MCF 10A (cell line): ENCODE measurements around the gene MBTD1. TPM values are rescaled to one million over a fixed set of nuclear protein-coding genes. Genes with fewer than 3 reads are reported as not detected.

Source experiments
- BruUV-seq: library from RNA; stranded (reverse); fragments of 400-500 nt; replicated peaks from 2 replicates; lab custom pipeline; 2021; lab: Mats Ljungman, UMichigan
- CTCF ChIA-PET: fragments of 300-600 bp; sonication (Branson Sonifier 250); formaldehyde crosslinking; extraction: SDS; loops from one replicate; lab custom pipeline; 2021; ENCODE audit warnings: antibody characterized with exemption, inconsistent platforms; lab: Yijun Ruan, JAX
- POLR2A ChIA-PET: fragments of 300-600, 350-650 bp; sonication (Branson Sonifier 250); formaldehyde crosslinking; extraction: SDS; loops from one replicate; lab custom pipeline; 2020; ENCODE audit warnings: antibody characterized with exemption, inconsistent platforms; lab: Yijun Ruan, JAX
- DNase-seq: peaks from one replicate; pipeline ENCODE4 v3.0.0-alpha.2; 2018; ENCODE audit not compliant: unreplicated experiment
- H3K27ac Mint-ChIP-seq: one replicate; pipeline ENCODE4 v1.8.0; 2022; ENCODE audit warnings: mild to moderate bottlenecking, low read depth, mixed read lengths; ENCODE audit not compliant: unreplicated experiment
- H3K27me3 Mint-ChIP-seq: one replicate; pipeline ENCODE4 v1.8.0; 2022; ENCODE audit warnings: mixed read lengths; ENCODE audit not compliant: insufficient read depth, unreplicated experiment
- H3K36me3 Mint-ChIP-seq: one replicate; pipeline ENCODE4 v1.8.0; 2022; ENCODE audit warnings: mild to moderate bottlenecking, moderate library complexity, mixed read lengths; ENCODE audit not compliant: insufficient read depth, unreplicated experiment
- H3K4me1 Mint-ChIP-seq: one replicate; pipeline ENCODE4 v1.8.0; 2022; ENCODE audit warnings: mixed read lengths; ENCODE audit not compliant: insufficient read depth, unreplicated experiment
- H3K4me3 Mint-ChIP-seq: one replicate; pipeline ENCODE4 v1.8.0; 2022; ENCODE audit warnings: mild to moderate bottlenecking, moderate library complexity, mixed read lengths; ENCODE audit not compliant: unreplicated experiment
- H3K9me3 Mint-ChIP-seq: one replicate; pipeline ENCODE4 v1.8.0; 2022; ENCODE audit warnings: mixed read lengths; ENCODE audit not compliant: unreplicated experiment
- intact Hi-C: fragments of 100-400 bp; cut with micrococcal nuclease; formaldehyde crosslinking; loops from 2 replicates; pipeline ENCODE4 v1.14.1; 2022
- total RNA-seq: library from RNA; stranded (reverse); gene quantifications from 2 replicates; pipeline ENCODE4 v1.2.3, GENCODE V29; 2022
- TF ChIP-seq, protein P1 (sequence below): fragments of 200-600 bp; IDR thresholded peaks from one replicate; pipeline ENCODE4 v1.8.0; 2022; ENCODE audit warnings: antibody characterized with exemption, mild to moderate bottlenecking; ENCODE audit not compliant: unreplicated experiment

The MBTD1 gene
- total RNA-seq, 1 experiment from 2014 or later, result 7.7 TPM

DNA sequence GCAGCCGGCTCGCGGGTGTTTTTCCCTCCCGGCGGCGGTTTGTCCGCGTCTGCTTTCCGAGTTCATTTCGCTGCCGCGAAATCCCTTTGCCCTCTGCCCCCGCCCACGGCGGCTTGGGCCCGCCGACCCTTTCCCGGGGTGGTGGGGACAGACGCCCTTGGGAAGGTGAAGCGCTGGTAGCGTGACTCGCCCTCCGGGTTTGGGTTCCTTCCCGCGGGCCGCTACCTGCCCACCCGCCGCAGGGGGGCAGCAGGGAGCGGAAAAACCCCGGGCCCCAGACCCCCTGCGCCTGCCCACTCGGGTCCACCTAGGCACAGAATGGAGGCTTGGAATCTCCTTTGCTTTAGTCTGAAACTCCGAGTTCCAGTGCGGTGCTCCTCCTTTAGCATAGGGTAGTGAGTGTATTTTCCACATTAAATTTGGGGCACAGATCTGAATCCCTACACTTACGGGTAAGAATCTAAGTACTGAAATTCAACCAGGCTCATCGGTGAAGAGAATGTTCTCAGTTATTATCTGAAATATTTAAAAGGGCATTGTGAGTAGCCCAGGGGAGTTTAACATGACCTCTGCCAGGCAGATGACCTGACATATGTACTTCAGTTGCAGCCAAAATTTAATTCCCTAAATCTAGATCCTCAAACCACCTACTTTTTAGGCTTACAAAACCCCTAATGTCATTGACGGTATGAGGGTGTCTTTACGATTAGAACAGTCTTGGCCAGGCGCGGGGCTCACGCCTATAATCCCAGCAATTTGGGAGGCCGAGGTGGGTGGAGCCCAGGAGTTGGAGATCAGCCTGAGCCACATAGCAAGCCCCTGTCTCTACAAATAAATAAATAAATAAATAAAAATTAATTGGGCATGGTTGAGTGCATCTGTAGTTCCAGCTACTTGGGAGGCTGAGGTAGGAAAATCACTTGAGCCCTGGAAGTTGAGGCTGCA, 92.6 kb downstream of the MBTD1 start:
- peak overlapping the region; percentile 77 for H3K27ac Mint-ChIP-seq
- BruUV-seq, result TSS peak; percentile 53
- no peaks in the 10 kb centered on the region for H3K9me3 Mint-ChIP-seq
- peaks cover 78% of the 10 kb centered on the region for H3K36me3 Mint-ChIP-seq
- intact Hi-C loops, result loop anchor here (2.0 kb wide), 1 partner anchor 94 kb away; the partner anchor contains the start of genes MBTD1 and UTP18
- ChIA-PET CTCF (interaction anchor here (0.7 to 1.3 kb wide), 2 partner anchors 166 to 617 kb away, joined by 4 to 5 read pairs; no protein-coding TSS in a partner anchor), POLR2A (interaction anchor here (0.6 to 2.6 kb wide), 6 partner anchors 13 to 162 kb away, joined by 3 to 58 read pairs (median 4); partner anchors contain the start of genes NME1 and SPAG9)
- no peaks in the 10 kb centered on the region for H3K27me3 Mint-ChIP-seq
- TF ChIP-seq, protein P1, sequence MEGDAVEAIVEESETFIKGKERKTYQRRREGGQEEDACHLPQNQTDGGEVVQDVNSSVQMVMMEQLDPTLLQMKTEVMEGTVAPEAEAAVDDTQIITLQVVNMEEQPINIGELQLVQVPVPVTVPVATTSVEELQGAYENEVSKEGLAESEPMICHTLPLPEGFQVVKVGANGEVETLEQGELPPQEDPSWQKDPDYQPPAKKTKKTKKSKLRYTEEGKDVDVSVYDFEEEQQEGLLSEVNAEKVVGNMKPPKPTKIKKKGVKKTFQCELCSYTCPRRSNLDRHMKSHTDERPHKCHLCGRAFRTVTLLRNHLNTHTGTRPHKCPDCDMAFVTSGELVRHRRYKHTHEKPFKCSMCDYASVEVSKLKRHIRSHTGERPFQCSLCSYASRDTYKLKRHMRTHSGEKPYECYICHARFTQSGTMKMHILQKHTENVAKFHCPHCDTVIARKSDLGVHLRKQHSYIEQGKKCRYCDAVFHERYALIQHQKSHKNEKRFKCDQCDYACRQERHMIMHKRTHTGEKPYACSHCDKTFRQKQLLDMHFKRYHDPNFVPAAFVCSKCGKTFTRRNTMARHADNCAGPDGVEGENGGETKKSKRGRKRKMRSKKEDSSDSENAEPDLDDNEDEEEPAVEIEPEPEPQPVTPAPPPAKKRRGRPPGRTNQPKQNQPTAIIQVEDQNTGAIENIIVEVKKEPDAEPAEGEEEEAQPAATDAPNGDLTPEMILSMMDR, result peak; percentile 68
- DNase-seq, result peak; percentile 58
- peak overlapping the region; percentile 99 for H3K4me3 Mint-ChIP-seq
- H3K4me1 Mint-ChIP-seq, result peaks cover 30% of the 10 kb centered on the region

DNA sequence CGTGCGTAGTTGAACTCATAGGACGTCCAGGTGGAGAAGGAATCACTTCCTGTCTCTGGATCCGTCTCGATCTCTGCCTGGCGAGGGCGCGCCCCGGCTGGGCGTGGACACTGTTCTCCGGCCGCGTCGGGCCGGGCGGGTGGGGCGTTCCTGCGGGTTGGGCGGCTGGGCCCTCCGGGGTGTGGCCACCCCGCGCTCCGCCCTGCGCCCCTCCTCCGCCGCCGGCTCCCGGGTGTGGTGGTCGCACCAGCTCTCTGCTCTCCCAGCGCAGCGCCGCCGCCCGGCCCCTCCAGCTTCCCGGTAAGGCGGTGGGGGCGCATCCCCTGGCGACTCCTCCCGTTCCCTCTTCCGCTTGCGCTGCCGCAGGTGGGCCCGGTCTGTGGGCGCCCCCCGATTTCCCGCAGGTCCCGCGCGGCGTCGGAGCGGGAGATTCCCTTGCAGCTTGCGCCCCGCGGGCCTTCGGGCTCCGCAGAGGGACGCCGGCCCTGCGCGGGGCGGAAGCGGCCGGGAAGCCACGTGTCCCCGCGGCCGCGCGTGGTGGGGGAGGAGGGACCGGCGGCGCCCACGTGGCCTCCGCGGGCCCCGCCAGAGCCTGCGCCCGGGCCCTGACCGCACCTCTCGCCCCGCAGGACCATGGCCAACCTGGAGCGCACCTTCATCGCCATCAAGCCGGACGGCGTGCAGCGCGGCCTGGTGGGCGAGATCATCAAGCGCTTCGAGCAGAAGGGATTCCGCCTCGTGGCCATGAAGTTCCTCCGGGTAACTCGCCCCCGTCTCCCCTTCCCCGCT, 93.5 kb downstream of the MBTD1 start, which contains the start of gene NME2:
TSS of gene NME2 (plus strand) at position 214 of the 789 bp plus-strand sequence. CDS start at position 634, 420 bp downstream.
- POLR2A ChIA-PET, result interaction anchor here (0.5 to 2.6 kb wide), 14 partner anchors 10 to 1888 kb away, joined by 3 to 58 read pairs (median 5); partner anchors contain the start of genes MBTD1, NME1, SPAG9 and TOB1
- peaks cover 78% of the 10 kb centered on the region for H3K36me3 Mint-ChIP-seq
- intact Hi-C loops, result loop anchor here (2.0 kb wide), 1 partner anchor 94 kb away; the partner anchor contains the start of genes MBTD1 and UTP18
- TF ChIP-seq, protein P1, result no peak
- BruUV-seq, result no TSS peak
- CTCF ChIA-PET, result interaction anchor here (0.7 kb wide), 2 partner anchors 617 to 1496 kb away, joined by 4 to 5 read pairs; no protein-coding TSS in a partner anchor
- peak within 1 kb of the TSS; percentile 100 for H3K27ac Mint-ChIP-seq
- peak; percentile 91 for DNase-seq
- peak within 1 kb of the TSS; percentile 99 for H3K4me3 Mint-ChIP-seq
- H3K27me3 Mint-ChIP-seq, result no peaks in the 10 kb centered on the region
- H3K9me3 Mint-ChIP-seq, result no peaks in the 10 kb centered on the region
- peaks cover 30% of the 10 kb centered on the region for H3K4me1 Mint-ChIP-seq

- TSS peak; percentile 48 for BruUV-seq
- DNase-seq, result no peak
- no peaks in the 10 kb centered on the region for H3K27me3 Mint-ChIP-seq
- CTCF ChIA-PET, result interaction anchor here (0.5 to 0.9 kb wide), 3 partner anchors 11 to 1495 kb away, joined by 3 to 6 read pairs (median 5); no protein-coding TSS in a partner anchor
- peaks cover 78% of the 10 kb centered on the region for H3K36me3 Mint-ChIP-seq
- TF ChIP-seq, protein P1, result no peak
- H3K4me1 Mint-ChIP-seq, result peaks cover 30% of the 10 kb centered on the region
- intact Hi-C loops, result loop anchor here (2.0 kb wide), 1 partner anchor 95 kb away; the partner anchor contains the start of genes MBTD1 and UTP18
- POLR2A ChIA-PET, result interaction anchor here (0.5 to 2.6 kb wide), 16 partner anchors 11 to 1888 kb away, joined by 3 to 58 read pairs (median 4); partner anchors contain the start of genes MBTD1, NME1, SPAG9 and TOB1
- H3K27ac Mint-ChIP-seq, result peak overlapping the region; percentile 100
- no peaks in the 10 kb centered on the region for H3K9me3 Mint-ChIP-seq
- H3K4me3 Mint-ChIP-seq, result peak overlapping the region; percentile 99
Observed at GRCh38 chr17:51165680-51166197, 94.1 kb downstream of the MBTD1 start.
